GM18858 (cell line): Measurements from ENCODE around the gene LIMS3.
A peak's percentile ranks its signal among the peaks of the same experiment; 100 is the strongest.
"Not testable (repeated sequence)": the region's sequence is repeated elsewhere in the genome, so short reads cannot be mapped to it uniquely, and the experiment has no call there.

Experiments used
- ATAC-seq: cut with Tn5 transposase; IDR thresholded peaks from one replicate; pipeline ENCODE4 v1.9.1; 2021; ENCODE audit not compliant: unreplicated experiment

The LIMS3 gene

DNA sequence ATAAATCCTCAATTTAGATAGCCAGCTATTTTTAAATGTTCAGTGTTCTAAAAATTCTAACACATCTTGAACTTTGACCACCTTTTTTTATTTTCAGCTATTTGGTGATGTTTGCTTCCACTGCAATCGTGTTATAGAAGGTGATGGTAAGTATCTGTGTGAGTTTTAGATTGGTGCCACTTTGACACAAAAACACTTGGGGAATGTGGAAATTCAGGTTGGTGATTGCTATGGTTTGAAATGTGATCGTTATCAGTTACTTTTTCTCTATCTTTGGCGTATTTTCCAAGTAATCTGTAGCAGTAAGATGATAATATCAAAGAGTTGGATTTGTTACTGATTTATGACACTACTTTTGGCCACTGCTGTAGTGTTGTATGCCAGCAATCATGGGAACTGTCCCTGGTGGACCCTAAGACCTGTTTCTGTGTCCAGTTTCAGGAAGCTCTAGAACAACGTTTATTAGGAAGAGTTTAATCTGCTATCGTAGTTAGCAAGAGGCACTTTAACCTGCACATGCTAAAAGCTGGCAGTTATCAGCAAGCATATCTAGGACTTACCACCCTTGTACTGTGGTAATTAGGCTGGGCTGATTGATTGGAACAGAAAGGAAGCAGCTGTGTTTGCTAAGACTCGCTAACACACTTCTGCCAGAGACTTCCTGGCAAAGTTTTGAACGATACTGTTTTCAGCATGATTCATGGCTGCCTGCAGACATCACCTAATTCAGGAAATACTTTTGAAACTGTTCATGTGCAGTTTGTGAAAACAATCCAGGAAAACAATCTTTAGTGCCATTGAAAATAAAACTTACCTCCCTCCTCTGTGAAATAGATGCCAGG, 23.3 kb downstream of the LIMS3 start:
- ATAC-seq = not testable (repeated sequence)

DNA sequence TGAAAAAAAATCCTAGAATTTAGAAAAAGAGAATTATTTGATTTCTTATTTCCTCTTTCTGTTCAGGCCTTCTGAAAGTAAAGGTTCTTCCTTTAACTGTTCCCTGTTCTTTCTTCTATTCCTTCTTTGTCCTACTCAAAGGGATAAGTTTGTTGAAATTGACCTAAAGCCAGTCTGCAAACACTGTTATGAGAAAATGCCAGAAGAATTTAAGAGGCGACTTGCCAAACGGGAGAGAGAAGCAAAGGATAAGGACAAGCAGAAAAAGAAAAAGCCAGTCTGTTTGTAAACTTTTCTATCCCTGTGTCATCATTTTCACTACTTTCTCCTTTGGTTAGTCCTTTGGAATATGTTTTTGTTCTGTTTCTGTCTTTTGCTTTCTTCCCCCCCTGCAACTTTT, 26.0 kb downstream of the LIMS3 start:
- not testable (repeated sequence) for ATAC-seq

DNA sequence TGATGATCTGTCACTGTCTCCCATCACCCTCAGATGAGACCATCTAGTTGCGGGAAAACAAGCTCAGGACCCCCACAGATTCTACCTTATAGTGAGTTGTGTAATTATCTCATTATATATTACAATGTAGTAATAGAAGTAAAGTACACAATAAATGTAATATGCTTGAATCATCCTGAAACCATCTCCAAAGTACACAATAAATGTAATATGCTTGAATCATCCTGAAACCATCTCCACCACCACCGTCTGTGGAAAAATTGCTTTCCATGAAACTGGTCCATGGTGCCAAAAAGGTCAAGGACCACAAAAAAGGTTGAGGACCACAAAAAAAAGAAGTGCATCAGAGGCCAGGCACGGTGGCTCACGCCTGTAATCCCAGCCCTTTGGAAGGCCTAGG, 29.3 kb downstream of the LIMS3 start:
- not testable (repeated sequence) for ATAC-seq

DNA sequence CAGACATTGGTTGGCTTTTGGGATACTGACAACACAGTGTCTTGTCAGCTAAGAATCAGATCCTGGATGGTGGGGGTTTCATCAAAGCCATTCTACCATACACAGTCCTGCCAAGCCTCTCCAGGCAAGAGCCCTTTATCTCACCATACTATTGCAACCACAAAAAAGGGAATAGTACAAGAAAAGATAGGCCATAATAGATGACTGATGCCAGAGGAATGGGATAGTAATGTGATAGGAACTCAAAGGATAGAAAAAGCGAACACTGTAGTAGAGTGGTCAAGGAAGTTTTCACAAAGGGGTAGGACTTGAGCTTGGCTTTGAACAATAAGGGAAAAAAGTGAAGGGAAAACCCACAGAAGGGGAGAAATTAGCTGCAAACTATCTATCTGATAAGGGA, 30.7 kb downstream of the LIMS3 start:
- ATAC-seq = not testable (repeated sequence)

DNA sequence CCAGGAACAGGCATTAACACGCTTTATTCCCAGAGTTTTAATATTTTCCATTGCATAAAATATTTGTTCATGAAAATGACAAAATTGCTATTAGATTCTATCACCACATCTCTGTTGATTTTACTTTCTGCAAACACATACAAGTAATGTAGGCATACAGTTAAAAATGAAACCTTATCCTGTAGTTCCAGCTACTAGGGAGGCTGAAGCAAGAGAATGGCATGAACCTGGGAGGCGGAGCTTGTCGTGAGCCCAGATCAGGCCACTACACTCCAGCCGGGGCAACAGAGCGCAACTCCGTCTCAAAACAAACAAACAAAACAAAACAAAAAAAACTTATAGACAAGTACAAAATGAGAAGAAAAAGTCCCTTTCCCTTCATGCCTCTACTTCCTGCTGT, 38.0 kb downstream of the LIMS3 start:
- ATAC-seq = not testable (repeated sequence)

DNA sequence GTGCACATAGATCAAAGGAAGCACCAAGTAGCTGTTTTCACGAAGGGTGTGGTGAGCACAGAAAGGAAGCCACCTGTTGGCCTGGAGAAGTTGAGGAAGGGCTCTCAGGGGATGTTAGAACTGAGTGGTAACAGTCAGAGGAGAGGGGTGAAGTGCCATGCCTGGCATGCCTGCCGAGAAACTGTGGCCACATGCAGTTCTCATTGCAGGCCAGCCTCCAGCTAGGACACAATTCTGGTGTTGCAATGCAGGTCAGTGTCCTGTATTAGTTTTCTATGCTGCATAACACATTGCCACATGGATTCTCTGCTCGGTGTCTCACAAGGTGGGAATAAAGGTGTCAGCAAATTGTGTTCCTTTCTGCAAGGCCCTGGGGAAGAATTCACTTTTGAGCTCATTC, 46.9 kb downstream of the LIMS3 start:
- not testable (repeated sequence) for ATAC-seq

DNA sequence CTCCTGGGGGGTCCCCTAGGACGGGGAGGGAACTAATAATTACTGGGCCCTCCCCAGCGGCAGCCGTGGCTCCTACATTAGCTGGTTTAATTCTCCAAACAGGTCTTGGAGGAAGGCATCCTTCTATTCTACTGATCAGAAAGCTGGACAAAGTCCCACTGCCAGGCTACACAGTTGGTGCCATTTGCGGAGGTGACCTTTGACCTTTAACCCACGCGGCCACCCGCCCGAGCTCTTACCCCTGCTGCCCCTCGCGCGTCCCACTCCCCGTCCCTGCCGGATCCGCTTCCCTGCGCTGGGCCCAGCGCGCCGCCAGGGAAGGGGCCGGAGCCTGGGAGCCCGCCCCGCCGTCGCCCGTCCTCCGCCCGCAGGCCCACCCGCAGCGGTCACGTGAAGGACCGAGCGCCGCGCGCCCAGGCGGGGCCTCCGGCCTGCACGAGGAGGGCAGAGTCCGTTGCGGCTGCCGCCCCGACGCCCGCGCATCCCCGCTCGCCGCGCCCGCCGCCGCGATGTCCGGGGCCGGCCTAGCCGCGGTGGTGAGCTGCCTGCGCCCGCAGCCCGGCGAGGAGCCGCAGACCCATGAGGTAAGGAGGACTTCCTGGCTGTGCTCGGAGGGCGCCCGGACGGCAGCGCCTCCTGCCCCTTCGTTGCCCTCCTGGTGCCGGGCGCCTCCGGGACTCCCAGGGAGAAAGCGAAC, 48.9 kb downstream of the LIMS3 start:
- not testable (repeated sequence) for ATAC-seq

DNA sequence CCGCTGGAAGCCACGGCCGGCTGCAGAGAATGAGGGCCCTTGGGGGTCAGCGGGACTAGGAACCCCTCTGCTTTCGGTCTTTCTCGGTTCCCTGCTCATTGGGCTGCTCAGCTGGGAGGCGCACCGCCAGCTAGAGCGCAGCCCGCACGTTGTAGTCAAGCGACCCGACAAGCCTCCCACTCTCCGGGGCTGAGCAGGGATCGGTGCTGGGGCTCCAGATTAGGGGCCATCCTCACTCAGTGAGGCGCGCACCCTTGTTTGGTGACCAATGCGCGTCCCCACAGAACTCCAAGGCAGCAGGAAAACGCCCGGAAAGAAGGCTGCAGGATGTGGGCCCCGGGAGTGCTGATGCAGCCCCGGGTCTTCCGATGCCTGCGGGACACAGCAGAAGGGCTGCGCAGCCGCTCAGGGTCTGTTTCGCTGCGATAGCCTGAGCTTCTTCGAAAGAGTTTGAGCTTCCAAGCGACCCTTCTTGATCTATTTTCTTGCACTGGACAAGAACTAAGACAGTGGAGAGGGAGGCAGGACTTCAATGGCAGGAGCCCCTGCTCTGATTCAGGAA, 49.6 kb downstream of the LIMS3 start:
- ATAC-seq = not testable (repeated sequence)

DNA sequence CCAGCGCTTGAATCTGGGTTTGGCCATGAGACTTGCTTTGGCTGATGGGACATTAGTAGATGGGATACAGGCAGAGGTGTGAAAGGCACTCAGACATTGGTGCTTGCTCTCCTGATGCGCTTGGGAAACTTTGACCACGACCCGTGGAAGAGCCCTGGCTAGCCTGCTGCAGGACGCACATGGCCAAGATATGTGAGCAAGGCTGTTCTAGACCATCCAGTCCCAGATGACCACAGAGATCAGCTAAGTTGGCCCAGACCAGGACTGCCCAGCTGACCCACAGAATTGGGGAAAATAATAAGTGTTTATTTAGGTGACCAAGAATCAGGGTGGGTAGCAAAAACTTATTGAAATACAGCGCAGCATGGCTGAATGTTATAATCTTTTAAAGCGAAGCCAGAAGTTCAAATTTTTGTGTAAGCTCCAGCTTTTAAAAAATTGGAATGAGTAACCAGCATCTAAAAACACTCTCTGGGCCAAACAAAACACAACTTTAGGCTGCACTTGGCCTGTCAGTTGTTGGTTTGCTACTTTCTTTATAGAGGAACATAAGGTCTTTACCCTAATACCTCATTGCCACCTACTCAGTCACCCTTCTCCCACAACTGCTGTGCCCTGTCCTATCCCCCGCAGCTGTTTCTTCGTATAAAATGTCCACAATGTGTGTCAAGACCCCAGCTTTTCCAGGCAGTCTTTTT, 51.8 kb downstream of the LIMS3 start:
- not testable (repeated sequence) for ATAC-seq

DNA sequence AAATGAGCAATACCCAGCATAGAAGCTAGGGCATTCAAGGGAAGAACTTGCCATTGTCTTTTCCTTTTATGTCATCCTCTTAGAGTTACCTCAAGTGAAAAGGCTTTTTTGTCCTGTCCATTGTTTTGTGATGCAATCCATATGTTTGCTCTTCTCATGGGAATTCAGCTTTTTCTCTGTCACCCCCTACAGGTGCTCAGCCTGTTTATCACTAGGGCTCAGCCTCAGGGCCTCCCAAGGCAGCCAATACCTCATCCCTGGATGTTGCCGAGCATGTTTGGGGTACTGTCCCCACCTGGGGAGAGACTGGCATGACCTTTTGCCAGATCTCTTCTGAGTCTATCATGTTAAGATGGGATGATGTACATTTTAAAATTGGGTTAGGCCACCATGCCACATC, 65.5 kb downstream of the LIMS3 start:
- not testable (repeated sequence) for ATAC-seq

DNA sequence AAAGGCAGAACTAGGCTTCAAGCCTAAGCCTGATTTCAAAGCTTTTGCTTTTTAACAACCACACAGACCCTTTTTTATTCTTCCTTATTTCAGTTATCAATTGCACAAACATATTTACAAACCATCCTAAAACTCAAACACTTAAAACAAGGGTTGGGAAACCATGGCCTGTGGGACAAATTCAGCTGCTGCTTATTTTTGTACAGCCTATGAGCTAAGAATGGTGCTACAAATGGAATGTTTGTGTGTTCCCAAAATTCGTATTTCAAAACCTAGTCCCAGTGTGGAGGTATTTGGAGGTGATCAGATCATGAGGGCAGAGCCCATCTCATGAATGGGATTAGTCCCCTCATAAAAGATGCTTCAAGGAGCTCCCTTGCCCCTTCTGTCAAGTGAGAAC, 67.0 kb downstream of the LIMS3 start:
- not testable (repeated sequence) for ATAC-seq

DNA sequence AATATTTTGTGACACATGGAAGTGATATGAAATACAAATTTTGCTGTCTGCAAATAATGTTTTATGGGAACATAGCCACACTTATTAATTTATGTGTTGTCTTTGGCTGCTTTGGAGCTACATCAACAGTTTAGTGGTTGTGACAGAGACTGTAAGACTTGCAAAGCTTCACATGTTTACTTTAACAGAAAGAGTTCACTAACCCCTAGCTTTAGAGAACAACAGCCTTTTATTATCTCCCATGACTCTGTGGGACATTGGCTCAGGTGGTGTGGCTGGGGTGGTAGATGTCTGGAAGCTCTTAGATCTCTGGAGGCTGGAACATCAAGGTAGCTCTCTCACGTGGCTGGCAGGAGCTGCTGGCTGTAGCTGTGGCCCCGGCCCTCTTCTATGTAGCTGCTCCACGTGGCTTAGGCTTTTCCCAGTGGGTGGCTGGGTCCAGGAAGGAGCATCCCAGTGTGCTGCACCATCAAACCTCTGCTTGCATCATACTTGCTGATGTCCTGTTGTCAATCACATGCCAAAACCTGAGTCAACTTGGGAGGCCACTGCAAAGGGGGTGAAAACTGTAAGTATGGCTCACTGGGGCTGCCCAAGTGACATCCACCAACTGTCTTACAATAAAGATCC, 67.7 kb downstream of the LIMS3 start:
- not testable (repeated sequence) for ATAC-seq

DNA sequence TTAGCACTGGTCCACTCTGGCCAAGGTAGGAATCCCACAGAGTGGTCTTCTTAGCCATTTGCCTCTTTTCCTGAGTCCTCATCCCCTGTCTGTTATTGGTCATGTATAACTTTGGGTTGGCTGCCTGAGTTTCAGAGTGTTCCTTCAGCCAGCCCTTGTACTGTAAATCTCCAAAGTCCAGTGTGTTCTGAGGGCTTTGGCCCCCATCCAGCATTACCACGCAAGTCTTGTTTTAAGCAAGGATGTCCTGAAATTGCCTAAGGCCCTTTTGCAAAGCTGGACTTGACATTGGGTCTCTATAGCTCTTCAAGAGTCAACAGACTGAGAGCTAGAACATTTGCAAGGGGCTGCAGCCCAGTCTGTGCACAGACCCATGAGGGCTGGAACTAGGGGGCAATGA, 68.4 kb downstream of the LIMS3 start:
- ATAC-seq = not testable (repeated sequence)

DNA sequence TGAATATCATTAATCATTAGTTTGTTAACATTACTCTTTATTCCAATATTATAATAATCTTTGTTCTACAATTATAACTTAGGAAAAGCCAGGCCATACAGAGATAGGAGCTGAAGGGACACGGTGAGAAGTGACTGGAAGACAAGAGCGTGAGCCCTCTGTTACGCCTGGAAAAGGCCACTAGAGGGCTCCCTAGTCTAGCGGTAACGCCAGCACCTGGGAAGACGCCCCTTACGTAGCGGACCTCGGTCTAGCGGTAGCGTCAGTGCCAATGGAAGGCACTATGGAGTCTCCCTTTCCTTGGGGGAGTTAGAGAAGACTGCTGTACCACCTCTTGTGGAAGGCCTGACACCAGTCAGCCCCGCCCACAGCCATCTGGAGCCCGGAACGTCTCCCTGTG, 71.4 kb downstream of the LIMS3 start:
- ATAC-seq = peak; percentile 47

DNA sequence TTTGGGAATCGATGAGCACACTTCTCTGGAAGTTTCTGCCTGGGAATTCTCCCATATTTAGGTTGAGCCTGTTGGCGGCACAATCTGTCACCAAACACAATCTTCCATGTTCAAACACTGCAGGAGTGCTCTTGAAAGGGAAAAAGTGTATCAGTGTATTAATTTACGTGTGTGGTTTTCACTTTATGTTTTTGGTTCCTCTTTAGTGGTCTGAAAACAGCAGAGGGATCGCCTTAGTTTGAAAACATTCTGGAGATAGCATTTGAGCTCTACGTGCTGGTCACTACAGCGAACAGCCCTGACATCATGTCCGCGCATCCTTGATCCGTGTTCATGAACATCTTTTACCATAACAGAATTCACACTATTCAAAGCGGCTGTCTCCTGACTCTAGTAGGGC, 73.2 kb downstream of the LIMS3 start:
- ATAC-seq = not testable (repeated sequence)
